GM18511 (cell line): ENCODE data around the gene ARHGAP19.
A peak's percentile ranks its signal among the peaks of the same experiment; 100 is the strongest.

Source experiments
- ATAC-seq: cut with Tn5 transposase; IDR thresholded peaks from one replicate; pipeline ENCODE4 v1.9.1; 2021; ENCODE audit warnings: mild to moderate bottlenecking, moderate library complexity; ENCODE audit not compliant: unreplicated experiment

The ARHGAP19 gene

GRCh38 chr10:97230146-97230545 is 62.3 kb downstream of the ARHGAP19 start:
- ATAC-seq, result no peak

GRCh38 chr10:97229322-97230015 is 63.0 kb downstream of the ARHGAP19 start:
- ATAC-seq, result no peak

DNA sequence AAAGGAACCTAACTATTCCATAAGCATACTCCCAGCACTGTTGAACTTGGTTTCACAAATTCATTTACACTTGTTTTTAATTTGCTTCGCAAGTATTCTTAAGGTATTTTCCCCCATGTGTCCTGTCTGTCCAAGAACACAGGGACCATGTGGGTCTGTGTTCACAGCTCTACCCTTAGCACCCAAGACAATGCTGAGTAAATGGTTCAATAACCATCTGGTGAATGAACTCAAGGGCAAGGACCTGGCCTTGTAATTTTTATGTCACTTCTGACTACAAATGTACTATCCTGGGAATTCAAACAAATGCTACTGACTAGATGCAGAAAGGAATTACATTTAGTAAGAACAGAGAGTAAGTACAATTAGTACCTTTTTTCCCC is 63.7 kb downstream of the ARHGAP19 start:
- no peak for ATAC-seq

GRCh38 chr10:97228130-97228774 is 64.2 kb downstream of the ARHGAP19 start:
- ATAC-seq, result no peak

DNA sequence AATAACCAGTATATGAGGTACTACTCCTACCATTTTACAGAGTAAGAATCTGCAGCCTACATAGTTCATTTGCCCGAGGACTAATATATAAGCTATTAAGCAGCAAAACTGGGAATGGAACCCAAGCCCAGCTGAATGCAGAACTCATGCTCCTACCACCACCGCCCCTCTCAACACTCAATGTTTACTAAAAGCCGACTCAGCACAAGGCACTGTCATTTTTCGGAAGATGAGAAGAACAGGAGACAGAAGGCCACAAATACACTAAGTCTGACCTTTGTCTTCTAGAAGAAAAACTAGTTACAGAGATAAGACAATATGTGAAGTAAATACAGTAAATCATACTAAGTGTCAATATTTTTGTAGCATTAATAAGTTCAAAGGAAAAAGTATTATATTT is 66.0 kb downstream of the ARHGAP19 start:
- ATAC-seq, result no peak

GRCh38 chr10:97224483-97225435 is 67.7 kb downstream of the ARHGAP19 start:
- no peak for ATAC-seq

DNA sequence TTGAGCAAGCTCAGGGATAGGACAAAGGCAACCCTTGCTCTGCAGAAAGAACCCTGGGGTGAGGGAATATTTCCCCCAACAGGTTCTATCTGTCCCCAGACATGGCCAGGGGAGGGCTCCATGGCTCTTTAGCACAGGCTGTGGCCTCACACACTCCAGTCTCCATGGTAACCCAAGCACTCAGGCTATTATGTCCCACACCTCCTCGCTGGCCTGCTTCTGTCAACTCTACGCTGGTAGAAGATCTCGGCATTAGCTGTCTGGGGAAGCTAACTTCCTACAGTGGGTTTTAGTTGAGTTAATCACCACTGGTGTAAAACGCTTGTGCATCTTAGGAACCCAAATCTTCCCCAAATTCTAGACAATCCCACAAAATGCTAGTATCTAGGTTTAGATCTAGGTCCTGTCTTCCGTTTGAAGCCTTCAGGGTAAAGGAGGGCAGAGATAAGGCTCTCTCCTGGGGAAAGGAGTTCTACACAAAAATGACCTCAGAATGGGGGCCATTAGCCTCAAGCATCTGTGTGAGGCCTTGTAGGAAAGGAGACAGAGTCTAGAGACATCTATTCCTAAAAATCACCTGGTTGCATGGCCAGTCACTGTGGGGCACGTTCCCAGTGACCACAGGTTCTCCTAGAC is 70.0 kb downstream of the ARHGAP19 start:
- no peak for ATAC-seq

DNA sequence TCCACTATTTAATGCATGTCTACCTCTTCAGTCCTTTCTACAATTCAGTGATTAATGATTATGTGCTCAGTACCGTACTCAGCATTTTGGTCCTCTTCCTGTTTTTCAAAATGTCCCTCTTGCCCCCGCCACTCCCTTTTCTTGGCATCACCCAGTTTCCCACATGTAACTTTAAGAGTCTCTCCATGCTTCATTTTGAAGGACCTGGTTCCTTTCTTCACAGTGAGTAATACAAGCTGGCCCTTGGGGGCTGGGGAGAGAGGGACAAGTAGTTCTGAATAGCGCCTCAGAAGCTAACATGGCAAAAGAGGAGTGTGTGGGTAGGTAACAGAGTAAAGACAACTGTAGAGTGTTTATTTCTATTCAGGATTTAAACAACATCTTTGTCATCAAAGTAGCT is 72.1 kb downstream of the ARHGAP19 start:
- ATAC-seq, result no peak

GRCh38 chr10:97217299-97217698 is 75.1 kb downstream of the ARHGAP19 start:
- ATAC-seq, result no peak

DNA sequence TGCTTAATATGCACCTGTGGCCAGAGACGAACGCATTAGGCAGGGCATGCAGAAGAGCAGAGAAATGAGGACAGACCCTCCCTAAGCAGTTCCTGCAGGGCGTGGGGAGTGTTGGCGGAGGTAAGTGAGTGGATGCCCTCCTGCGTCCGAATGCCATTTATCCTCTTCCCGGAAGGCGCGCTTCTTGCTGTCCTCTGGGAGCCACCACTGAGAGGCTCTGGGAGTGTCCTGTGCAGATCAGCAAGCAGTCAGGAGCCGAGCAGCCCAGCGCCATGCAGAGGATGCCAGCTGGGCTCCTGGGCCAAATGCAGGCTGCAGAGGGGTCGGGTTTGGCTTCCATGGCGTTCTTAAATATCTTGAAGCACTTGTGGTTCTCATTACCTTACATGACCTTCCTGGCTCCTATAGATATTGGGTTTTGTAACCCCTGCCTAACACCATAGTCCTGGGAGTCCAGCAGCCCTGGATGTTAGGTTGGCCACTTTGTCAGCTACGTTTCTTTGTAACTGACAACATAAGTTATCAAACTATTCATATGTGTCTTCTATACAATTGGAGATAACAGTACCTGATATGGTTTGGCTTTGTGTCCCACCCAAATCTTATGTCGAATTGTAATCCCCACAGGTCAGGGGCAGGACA is 76.7 kb downstream of the ARHGAP19 start:
- ATAC-seq, result no peak

- no peak for ATAC-seq
Measured at GRCh38 chr10:97213431-97213830, 79.0 kb downstream of the ARHGAP19 start.

DNA sequence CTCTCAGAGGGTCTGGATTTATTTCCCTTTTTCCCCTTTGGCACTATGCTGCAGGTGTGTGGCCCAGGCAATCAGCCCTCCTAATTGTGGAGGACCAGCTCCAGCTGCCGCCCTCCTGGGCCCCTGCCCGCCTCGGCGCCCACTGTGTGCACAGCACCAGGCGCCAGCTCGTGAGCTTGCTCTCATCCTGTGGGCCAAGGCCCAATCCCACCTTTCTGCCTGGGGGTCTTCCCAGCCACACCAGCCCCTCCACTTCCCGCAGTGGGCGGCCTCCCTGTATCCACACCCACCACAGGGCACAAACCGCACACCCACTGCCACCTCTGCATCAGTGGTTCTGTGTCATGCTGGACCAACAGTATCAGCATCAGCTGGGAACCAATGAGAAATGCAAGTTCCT is 81.2 kb downstream of the ARHGAP19 start:
- ATAC-seq, result no peak

GRCh38 chr10:97210543-97210960 is 81.9 kb downstream of the ARHGAP19 start:
- no peak for ATAC-seq

GRCh38 chr10:97207756-97208346 is 84.6 kb downstream of the ARHGAP19 start:
- ATAC-seq, result no peak

GRCh38 chr10:97207131-97207530 is 85.3 kb downstream of the ARHGAP19 start:
- no peak for ATAC-seq

GRCh38 chr10:97204826-97205679 is 87.4 kb downstream of the ARHGAP19 start:
- ATAC-seq, result no peak

- no peak for ATAC-seq
Measured at GRCh38 chr10:97203220-97203619, 89.2 kb downstream of the ARHGAP19 start.

- ATAC-seq, result peak; percentile 41
Measured at GRCh38 chr10:97200616-97201015, 91.8 kb downstream of the ARHGAP19 start.

- ATAC-seq, result no peak
Measured at GRCh38 chr10:97199152-97199551, 93.3 kb downstream of the ARHGAP19 start.
